NCI-H187 (cell line): Measurements from ENCODE around the gene NFS1.

Source experiments
- DNase-seq, 2 experiments: peaks; one replicate each; lab custom pipeline; 2025; lab: John Stamatoyannopoulos, UW

The NFS1 gene

GRCh38 chr20:35674921-35675320, 24.2 kb downstream of the NFS1 start:
- no peak for DNase-seq

GRCh38 chr20:35673884-35674283, 25.3 kb downstream of the NFS1 start:
- DNase-seq, result no peak

DNA sequence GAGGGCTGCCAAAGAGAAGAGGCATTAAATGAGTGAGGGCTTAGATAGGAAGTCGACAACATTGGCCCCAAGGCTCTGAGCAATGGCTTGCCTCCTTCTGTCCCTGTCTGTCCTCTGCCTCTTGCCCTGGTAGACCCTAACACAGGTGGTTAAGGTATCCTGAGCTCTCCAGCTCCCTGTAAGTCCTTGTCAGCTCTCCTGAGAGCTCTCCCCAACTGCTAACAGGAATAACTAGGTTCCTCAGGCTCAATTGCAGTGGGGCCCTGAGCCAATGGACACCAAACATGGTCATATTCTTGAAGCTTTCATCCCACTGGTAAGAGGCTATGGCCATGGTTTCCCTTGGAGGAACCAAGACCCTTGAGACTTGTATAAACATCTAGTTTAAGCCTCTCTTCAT, 29.5 kb downstream of the NFS1 start:
- DNase-seq, result no peak

DNA sequence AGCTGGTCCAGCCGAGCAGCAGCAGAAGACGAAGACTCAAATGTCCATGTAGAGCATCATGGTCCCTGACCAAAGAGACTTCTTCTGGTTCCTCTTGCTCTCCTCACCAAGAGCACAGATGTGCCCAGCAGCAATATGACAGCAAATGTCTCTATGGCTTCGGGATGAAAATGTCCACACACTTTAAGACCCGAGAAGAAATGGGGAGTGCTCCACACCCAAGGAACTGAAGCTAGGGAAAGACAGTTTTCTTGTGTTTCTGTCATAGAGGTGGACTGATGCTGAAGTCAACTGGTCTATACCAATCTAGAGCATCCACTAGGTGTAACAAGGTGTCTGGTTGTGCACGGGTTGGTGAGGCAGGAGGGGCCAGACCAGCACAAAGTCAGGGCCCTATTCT, 29.9 kb downstream of the NFS1 start:
- DNase-seq, result no peak

- no peak for DNase-seq
These were observed 33.2 kb downstream of the NFS1 start for GRCh38 chr20:35665949-35666288.

GRCh38 chr20:35664466-35665206, 34.5 kb downstream of the NFS1 start, which contains the start of the genes CPNE1 and RBM12:
Gene CPNE1, minus strand, starts transcription at chr20:35664900. Its CDS starts 31,977 bp downstream, at chr20:35632923.
Gene RBM12, minus strand, starts transcription at chr20:35664900. Its CDS starts 9,578 bp downstream, at chr20:35655322.
- peak; percentile 68 to 87 for DNase-seq

- DNase-seq, result peak in 1 of 2 experiments; percentile 23
These were observed 35.4 kb downstream of the NFS1 start for GRCh38 chr20:35663516-35664465.

DNA sequence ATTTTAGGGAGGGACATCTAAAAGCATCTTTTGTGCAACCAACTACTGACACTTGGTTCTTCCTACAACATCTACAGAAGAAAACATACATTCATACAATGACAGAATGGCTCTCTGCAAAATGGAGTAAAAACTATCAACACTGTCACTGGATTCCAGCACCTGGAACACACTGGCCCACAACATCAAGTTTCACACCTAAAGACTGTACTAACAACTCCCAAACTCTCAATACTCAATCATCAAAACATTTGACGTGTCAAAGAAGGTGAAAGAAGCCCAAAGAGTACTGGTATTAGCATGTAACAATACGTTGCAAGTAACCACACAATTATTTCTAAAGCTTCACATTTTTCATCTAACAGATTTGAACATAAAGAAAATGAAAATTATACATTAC, 36.6 kb downstream of the NFS1 start:
- DNase-seq, result no peak

- DNase-seq, result no peak
These were observed 37.2 kb downstream of the NFS1 start for GRCh38 chr20:35661908-35662307.

DNA sequence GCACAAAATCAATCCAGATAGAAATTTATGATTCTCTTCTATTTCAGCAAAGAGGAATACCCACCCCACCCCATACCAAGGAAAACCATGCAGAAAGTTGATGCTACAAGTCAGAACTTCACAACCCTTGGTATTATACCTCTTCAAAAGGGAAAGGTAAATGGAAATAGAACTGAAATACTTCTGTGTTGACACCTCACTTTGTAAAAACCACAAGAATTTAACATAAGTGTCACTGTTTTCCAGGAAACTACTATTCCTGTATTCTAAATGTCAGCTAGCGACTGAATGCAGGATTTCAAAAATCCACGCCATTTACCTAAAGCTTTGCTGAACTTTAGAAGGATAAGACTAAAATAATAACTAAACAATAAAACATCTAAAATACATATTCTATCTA, 38.1 kb downstream of the NFS1 start:
- no peak for DNase-seq

GRCh38 chr20:35660122-35660937, 38.8 kb downstream of the NFS1 start:
- no peak for DNase-seq

DNA sequence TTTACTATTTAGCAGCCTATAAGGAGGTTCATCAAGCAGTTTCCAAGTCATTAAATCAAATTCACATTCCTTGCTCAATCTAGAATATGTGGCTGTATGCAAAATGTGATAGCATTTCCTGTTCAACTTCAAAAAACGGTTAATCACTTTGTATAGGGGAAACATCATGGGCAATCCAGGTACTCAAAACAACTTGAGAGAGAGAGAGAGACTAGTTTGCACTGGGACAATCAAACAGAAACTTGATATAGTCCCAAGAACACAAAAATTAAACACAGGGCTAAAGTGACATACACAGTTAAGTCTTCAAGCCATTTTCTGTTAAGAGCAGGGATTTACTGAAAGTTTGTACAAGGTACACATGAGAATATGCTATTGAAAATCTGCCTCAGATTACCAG, 41.9 kb downstream of the NFS1 start:
- DNase-seq, result no peak

GRCh38 chr20:35654415-35654814, 44.7 kb downstream of the NFS1 start:
- DNase-seq, result no peak

- no peak for DNase-seq
These were observed 45.3 kb downstream of the NFS1 start for GRCh38 chr20:35653893-35654292.

DNA sequence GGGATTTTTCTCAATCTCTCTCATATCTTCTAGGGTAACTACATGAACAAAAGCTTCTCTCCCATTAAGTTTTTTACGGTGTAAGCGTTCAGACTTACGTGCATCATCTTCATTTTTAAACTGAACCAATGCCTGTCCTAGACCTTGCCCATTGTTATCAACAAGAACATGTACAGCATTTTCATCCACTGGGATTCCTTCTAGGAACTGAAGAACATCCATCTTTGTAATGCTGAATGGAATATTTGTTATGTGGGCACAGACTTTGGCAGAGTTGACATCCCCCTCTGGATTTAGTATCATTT, 45.8 kb downstream of the NFS1 start:
- DNase-seq, result no peak

DNA sequence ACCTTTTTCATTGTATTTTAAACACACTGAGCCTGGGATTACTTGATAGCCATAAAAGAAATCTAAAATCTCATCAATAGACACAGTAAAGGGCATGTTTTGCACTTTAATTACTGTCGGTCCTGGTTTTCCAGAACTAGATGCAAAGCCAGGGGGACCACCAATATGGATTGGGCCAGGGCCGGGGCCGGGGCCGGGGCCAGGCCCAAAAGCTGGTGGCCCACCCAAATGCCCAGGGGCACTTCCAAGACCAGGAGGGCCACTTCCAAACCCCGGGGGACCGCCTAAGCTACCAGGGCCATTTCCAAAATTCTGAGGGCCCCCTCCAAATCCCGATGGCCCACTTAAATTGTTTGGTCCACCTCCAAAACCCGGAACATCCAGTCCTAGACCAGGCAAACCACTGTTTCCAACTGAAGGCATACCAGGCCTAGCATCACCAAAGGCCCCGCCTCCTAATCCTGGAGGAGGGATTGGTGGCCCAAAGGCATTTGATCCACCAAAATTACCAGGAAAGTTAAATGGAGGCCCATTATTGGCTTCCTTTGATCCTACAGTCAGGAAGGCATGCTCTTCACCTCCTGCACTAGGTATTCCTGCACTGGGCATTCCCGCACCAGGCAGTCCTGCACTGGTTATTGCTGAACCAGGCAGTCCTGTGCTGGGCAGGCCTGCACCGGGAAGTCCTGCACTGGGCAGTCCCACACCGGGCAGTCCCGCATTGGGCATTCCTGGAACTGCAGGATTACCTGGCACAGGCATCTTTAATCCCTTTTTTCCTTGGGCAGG, 46.3 kb downstream of the NFS1 start:
- no peak for DNase-seq

- no peak for DNase-seq
These were observed 47.2 kb downstream of the NFS1 start for GRCh38 chr20:35651958-35652357.

DNA sequence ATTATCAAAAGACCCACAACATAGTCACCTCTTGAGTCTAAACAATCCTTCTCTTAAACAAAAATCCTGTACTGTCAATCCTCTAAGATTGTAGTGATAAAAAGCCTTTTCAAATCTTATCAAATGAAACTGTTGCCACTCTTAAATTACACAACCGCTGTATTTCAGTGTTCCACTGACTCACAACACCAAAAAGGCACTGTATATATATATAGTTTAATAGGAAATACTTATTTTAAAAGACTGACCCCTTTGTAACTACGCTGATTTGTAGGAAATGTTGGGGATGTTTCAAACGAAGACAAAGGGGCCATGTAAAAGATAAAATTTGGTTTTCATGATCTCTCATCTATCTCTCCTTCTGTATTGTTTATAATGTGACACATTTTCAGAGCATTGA, 48.5 kb downstream of the NFS1 start:
- DNase-seq, result no peak

GRCh38 chr20:35648836-35649235, 50.3 kb downstream of the NFS1 start:
- DNase-seq, result no peak

DNA sequence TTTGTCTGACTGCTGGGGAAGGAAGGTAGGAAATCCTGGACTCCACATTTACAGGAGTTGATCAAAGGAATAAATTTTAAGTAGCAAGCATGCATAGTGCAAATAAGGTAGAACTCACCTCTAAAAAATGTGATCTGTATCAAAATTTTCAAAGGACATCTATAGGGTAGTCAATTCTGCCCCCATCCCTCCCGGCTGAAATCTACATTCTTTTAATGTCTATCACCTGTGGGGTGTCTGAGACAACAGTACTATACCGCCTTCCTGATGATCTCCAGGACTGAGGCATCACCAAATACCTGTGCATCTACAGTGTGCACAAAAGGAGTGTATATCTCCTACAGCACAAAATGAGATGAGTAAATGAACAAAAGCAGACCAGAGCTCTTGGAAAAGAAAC, 54.3 kb downstream of the NFS1 start:
- no peak for DNase-seq

GRCh38 chr20:35643045-35643444, 56.1 kb downstream of the NFS1 start:
- DNase-seq, result no peak

DNA sequence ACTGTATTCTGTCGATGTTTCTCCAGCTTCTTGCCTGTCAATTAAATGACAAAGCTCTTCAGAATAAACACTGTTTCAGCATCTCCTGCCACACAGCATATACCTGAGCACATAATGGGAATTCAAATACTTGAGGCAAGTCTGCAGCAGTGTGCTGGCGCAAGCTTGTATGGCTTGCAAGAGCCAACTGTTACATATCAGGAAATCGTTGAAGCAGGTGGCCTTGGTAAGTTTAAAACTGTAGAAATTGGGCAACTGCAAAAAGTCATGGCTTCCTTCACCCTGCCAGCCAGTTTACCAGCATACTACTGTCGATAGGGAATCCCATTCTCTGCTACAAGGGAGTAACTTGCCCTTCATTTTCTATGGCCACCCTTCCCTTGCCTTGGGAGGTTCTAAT, 57.4 kb downstream of the NFS1 start:
- DNase-seq, result no peak
